IMR-90 (cell line): ENCODE results near the gene KCNK6. TPM values are rescaled to one million over a fixed set of nuclear protein-coding genes. Genes with fewer than 3 reads are reported as not detected.

Source experiments
- ATAC-seq: fragments of 200-7000 bp; cut with Tn5 transposase; 2 replicates; pipeline ENCODE4 v1.9.1; 2020; ENCODE audit warnings: low read depth, mild to moderate bottlenecking, moderate library complexity
- BruUV-seq: library from RNA; stranded (reverse); fragments of 400-500 nt; replicated peaks from 2 replicates; lab custom pipeline; 2021; lab: Mats Ljungman, UMichigan
- CTCF ChIA-PET: fragments of 300-600 bp; formaldehyde crosslinking; extraction: SDS; loops from one replicate; lab custom pipeline; 2021; ENCODE audit warnings: antibody characterized with exemption; lab: Yijun Ruan, JAX
- POLR2A ChIA-PET: fragments of 300-600 bp; sonication (Branson Sonifier 250); formaldehyde crosslinking; loops from one replicate; lab custom pipeline; 2022; ENCODE audit warnings: antibody characterized with exemption; ENCODE audit not compliant: unreplicated experiment; lab: Charles Lee
- DNase-seq: peaks from one replicate; pipeline ENCODE4 v3.0.0; 2013
- H2AFZ ChIP-seq: replicated peaks from 2 replicates; pipeline ENCODE3; 2013; ENCODE audit warnings: low read length, mild to moderate bottlenecking; ENCODE audit not compliant: poor library complexity
- H2AK5ac ChIP-seq: 2 replicates; pipeline ENCODE4 v1.6.1; 2013; ENCODE audit warnings: low read depth, low read length, inconsistent platforms
- H2AK9ac ChIP-seq: replicated peaks from 2 replicates; pipeline ENCODE3; 2013; ENCODE audit warnings: mild to moderate bottlenecking, low read depth, low read length, moderate library complexity; ENCODE audit not compliant: poor library complexity
- H2BK120ac ChIP-seq: 2 replicates; pipeline ENCODE4 v1.6.1; 2013; ENCODE audit warnings: low read depth, low read length, inconsistent platforms
- H2BK15ac ChIP-seq: 3 replicates; pipeline ENCODE4 v1.6.1; 2013; ENCODE audit warnings: low read depth, low read length, inconsistent platforms
- H2BK20ac ChIP-seq: 2 replicates; pipeline ENCODE4 v1.6.1; 2013; ENCODE audit warnings: low read depth, mild to moderate bottlenecking, inconsistent platforms, low read length, moderate library complexity
- H2BK5ac ChIP-seq: 2 replicates; pipeline ENCODE4 v1.6.1; 2013; ENCODE audit warnings: mild to moderate bottlenecking, low read depth, low read length, inconsistent platforms; ENCODE audit not compliant: poor library complexity, severe bottlenecking
- H3K14ac ChIP-seq: replicated peaks from 2 replicates; pipeline ENCODE4 v1.6.1; 2013; ENCODE audit warnings: low read depth, low read length, inconsistent platforms
- H3K18ac ChIP-seq: 2 replicates; pipeline ENCODE4 v1.6.1; 2013; ENCODE audit warnings: low read depth, low read length, control low read depth
- H3K23ac ChIP-seq: 2 replicates; pipeline ENCODE4 v1.6.1; 2013; ENCODE audit warnings: low read depth, low read length, inconsistent platforms
- H3K27ac ChIP-seq: 2 replicates; pipeline ENCODE4 v1.5.1; 2013; ENCODE audit warnings: mild to moderate bottlenecking, control low read depth, low read length; ENCODE audit not compliant: insufficient read depth
- H3K27me3 ChIP-seq: 2 replicates; pipeline ENCODE4 v1.6.1; 2013; ENCODE audit warnings: low read length; ENCODE audit not compliant: control insufficient read depth, insufficient read depth
- H3K36me3 ChIP-seq: 2 replicates; pipeline ENCODE4 v1.6.1; 2013; ENCODE audit warnings: low read length, mixed read lengths; ENCODE audit not compliant: control insufficient read depth, insufficient read depth
- H3K4ac ChIP-seq: 2 replicates; pipeline ENCODE4 v1.6.1; 2013; ENCODE audit warnings: low read depth, low read length, inconsistent platforms
- H3K4me1 ChIP-seq: 2 replicates; pipeline ENCODE4 v1.6.1; 2013; ENCODE audit warnings: low read length, mixed read lengths; ENCODE audit not compliant: control insufficient read depth, insufficient read depth
- H3K4me2 ChIP-seq: 2 replicates; pipeline ENCODE4 v1.6.1; 2013; ENCODE audit warnings: low read depth, mild to moderate bottlenecking, control low read depth, low read length, moderate library complexity
- H3K4me3 ChIP-seq: 2 replicates; pipeline ENCODE4 v1.5.1; 2013; ENCODE audit warnings: low read depth, mild to moderate bottlenecking, control low read depth, low read length, moderate library complexity; ENCODE audit not compliant: insufficient read depth
- H3K56ac ChIP-seq: 2 replicates; pipeline ENCODE4 v1.6.1; 2013; ENCODE audit warnings: low read length, inconsistent platforms; ENCODE audit not compliant: insufficient read depth; ENCODE audit errors: extremely low read depth
- H3K79me1 ChIP-seq, 2 experiments: 2 replicates each; pipeline ENCODE4 v1.6.1; 2013; ENCODE audit warnings: low read length in 2 of 2, inconsistent platforms in 1 of 2, low read depth in 1 of 2
- H3K9ac ChIP-seq: 2 replicates; pipeline ENCODE4 v1.6.1; 2013; ENCODE audit warnings: low read depth, low read length, control low read depth
- H3K9me1 ChIP-seq: 2 replicates; pipeline ENCODE4 v1.6.1; 2013; ENCODE audit warnings: low read length, inconsistent platforms; ENCODE audit not compliant: insufficient read depth
- H3K9me3 ChIP-seq: 2 replicates; pipeline ENCODE4 v1.6.1; 2013; ENCODE audit warnings: low read length; ENCODE audit not compliant: control insufficient read depth, insufficient read depth
- H4K20me1 ChIP-seq: 2 replicates; pipeline ENCODE4 v1.6.1; 2013; ENCODE audit warnings: low read length, inconsistent platforms; ENCODE audit not compliant: insufficient read depth
- H4K5ac ChIP-seq: 2 replicates; pipeline ENCODE4 v1.6.1; 2013; ENCODE audit warnings: mild to moderate bottlenecking, low read depth, low read length, control low read depth
- H4K8ac ChIP-seq, 2 experiments: 2 replicates each; pipeline ENCODE4 v1.6.1; 2013; ENCODE audit warnings: low read depth in 2 of 2, low read length in 2 of 2, control low read depth in 1 of 2, inconsistent platforms in 1 of 2
- H4K91ac ChIP-seq: 2 replicates; pipeline ENCODE4 v1.6.1; 2013; ENCODE audit warnings: low read depth, low read length, inconsistent platforms; ENCODE audit not compliant: insufficient read depth
- BHLHE40 ChIP-seq: fragments of 150-350 bp; IDR thresholded peaks from 2 replicates; pipeline ENCODE4 v1.6.1; 2016; ENCODE audit warnings: mild to moderate bottlenecking, low read depth, low read length
- CEBPB ChIP-seq: IDR thresholded peaks from 2 replicates; pipeline ENCODE4 v1.6.1; 2012; ENCODE audit warnings: low read depth, low read length, improper control_type of control experiment
- CHD1 ChIP-seq: IDR thresholded peaks from 2 replicates; pipeline ENCODE4 v1.6.1; 2012; ENCODE audit warnings: low read depth, low read length, improper control_type of control experiment
- CTCF ChIP-seq: conservative IDR thresholded peaks from 2 replicates; pipeline ENCODE4 v1.5.1; 2012; ENCODE audit warnings: mild to moderate bottlenecking, low read depth, low read length, improper control_type of control experiment
- ELK1 ChIP-seq: fragments of 150-350 bp; IDR thresholded peaks from 2 replicates; pipeline ENCODE4 v1.6.1; 2016; ENCODE audit warnings: low read depth, mild to moderate bottlenecking, low read length, moderate library complexity, borderline replicate concordance
- FOS ChIP-seq: fragments of 150-350 bp; IDR thresholded peaks from 2 replicates; pipeline ENCODE4 v1.6.1; 2016; ENCODE audit warnings: low read depth, low read length
- MAFK ChIP-seq: IDR thresholded peaks from 2 replicates; pipeline ENCODE4 v1.6.1; 2012; ENCODE audit warnings: low read depth, low read length, improper control_type of control experiment
- MAZ ChIP-seq: IDR thresholded peaks from 2 replicates; pipeline ENCODE4 v1.6.1; 2012; ENCODE audit warnings: low read depth, mild to moderate bottlenecking, low read length, improper control_type of control experiment, moderate library complexity, borderline replicate concordance
- NFE2L2 ChIP-seq: fragments of 150-350 bp; IDR thresholded peaks from 2 replicates; pipeline ENCODE4 v1.6.1; 2016; ENCODE audit warnings: low read depth, mild to moderate bottlenecking, low read length
- RAD21 ChIP-seq: IDR thresholded peaks from 2 replicates; pipeline ENCODE4 v1.6.1; 2012; ENCODE audit warnings: low read length, improper control_type of control experiment
- RCOR1 ChIP-seq: IDR thresholded peaks from 2 replicates; pipeline ENCODE4 v1.6.1; 2012; ENCODE audit warnings: mild to moderate bottlenecking, low read length, improper control_type of control experiment; ENCODE audit not compliant: insufficient replicate concordance
- RFX5 ChIP-seq: IDR thresholded peaks from 2 replicates; pipeline ENCODE4 v1.8.0; 2012; ENCODE audit warnings: low read depth, mild to moderate bottlenecking, low read length, moderate library complexity
- USF2 ChIP-seq: fragments of 150-350 bp; IDR thresholded peaks from 2 replicates; pipeline ENCODE4 v1.6.1; 2017; ENCODE audit warnings: mild to moderate bottlenecking, antibody characterized with exemption, low read length, low read depth
- WGBS, 2 experiments: methylation state at CpG; one replicate each; pipeline versions ENCODE4 v1.1.5 to v1.1.7; 2013; ENCODE audit warnings: missing lambda C conversion rate in 2 of 2; ENCODE audit not compliant: insufficient read length in 1 of 2; ENCODE audit errors: extremely low coverage in 2 of 2; 5-methylcytosine and 5-hydroxymethylcytosine counted together
- dilution Hi-C: fragments of 300-500 bp; cut with HindIII; formaldehyde crosslinking; loops from one replicate; pipeline ENCODE4 v1.14.3; 2018; ENCODE audit warnings: low sequenced_read_pairs; ENCODE audit not compliant: unreplicated experiment
- in situ Hi-C: fragments of 300-500 bp; cut with MboI; formaldehyde crosslinking; loops from 3 replicates; pipeline ENCODE4 v1.14.3; 2019; ENCODE audit warnings: low sequenced_read_pairs, inconsistent platforms, mixed read lengths
- intact Hi-C: fragments of 100-400 bp; cut with micrococcal nuclease; formaldehyde crosslinking; loops from 2 replicates; pipeline ENCODE4 v1.10.0; 2022
- polyA plus RNA-seq, 3 experiments: library from polyadenylated mRNA; depleted of rRNA; stranded (reverse); fragments of >200 nt; gene quantifications; 2 replicates each; pipeline ENCODE4 v1.2.3, GENCODE V29; 2012; ENCODE audit warnings: low replicate concordance in 1 of 3
- total RNA-seq: library from RNA; depleted of rRNA; stranded (reverse); fragments of >200 nt; gene quantifications from 2 replicates; pipeline ENCODE4 v1.2.3, GENCODE V29; 2012

The KCNK6 gene
- total and polyA plus RNA-seq, 2 of the 4 experiments (the other 2 are of a cell fraction): 2.7 to 4.5 TPM

GRCh38 chr19:38294090-38294489 lies 25.6 kb upstream of the KCNK6 start:
- Histone ChIP-seq H4K20me1 (0 out of 2 replicates have a peak, but pooled peaks cover 5% of the 10 kb centered on the region), H4K91ac (no peak overlapping the region), H2AFZ (no peak overlapping the region), H4K8ac (no peak overlapping the region), H3K4me2 (no peak overlapping the region), H3K79me1 (no peaks in the 10 kb centered on the region), H4K5ac (no peak overlapping the region), H2BK5ac (no peak overlapping the region), H3K56ac (no peak overlapping the region), H2AK5ac (0 out of 2 replicates have a peak overlapping the region, but pooled peaks have one; percentile 40), H3K18ac (no peak overlapping the region), H3K14ac (no peak overlapping the region), H3K4me3 (no peak overlapping the region), H3K9ac (no peak overlapping the region), H3K27me3 (no peaks in the 10 kb centered on the region), H2BK120ac (no peak overlapping the region), H2AK9ac (no peak overlapping the region), H3K27ac (no peak overlapping the region), H3K9me3 (no peaks in the 10 kb centered on the region), H2BK20ac (no peak overlapping the region), H3K9me1 (peaks cover 16% of the 10 kb centered on the region), H3K4ac (no peak overlapping the region; the same call in 1 of the 2 replicates), H3K4me1 (peaks cover 23% of the 10 kb centered on the region), H2BK15ac (no peak overlapping the region), H3K23ac (no peak overlapping the region), H3K36me3 (no peaks in the 10 kb centered on the region)
- TF ChIP-seq BHLHE40 (no peak), CHD1 (no peak), RFX5 (no peak), USF2 (no peak), RAD21 (no peak), MAFK (no peak), MAZ (no peak), ELK1 (no peak), NFE2L2 (no peak), CEBPB (no peak), FOS (no peak), RCOR1 (no peak), CTCF (no peak)
- ATAC-seq (no peak), DNase-seq (no peak)
- ChIA-PET CTCF (no interaction called here), POLR2A (no interaction called here)
- intact Hi-C loops (no loop called here), dilution Hi-C loops (no loop called here), in situ Hi-C loops (no loop called here)
- BruUV-seq: no TSS peak
- WGBS, 2 experiments: 91% methylated on average over 4 of the region's 8 CpGs; no CpG with 5 or more reads in 1 of the 2 experiments
